Measurements from ENCODE around the gene ADCY7.
"Not testable (repeated sequence)": the region's sequence is repeated elsewhere in the genome, so short reads cannot be mapped to it uniquely, and the experiment has no call there.

The ADCY7 gene

DNA sequence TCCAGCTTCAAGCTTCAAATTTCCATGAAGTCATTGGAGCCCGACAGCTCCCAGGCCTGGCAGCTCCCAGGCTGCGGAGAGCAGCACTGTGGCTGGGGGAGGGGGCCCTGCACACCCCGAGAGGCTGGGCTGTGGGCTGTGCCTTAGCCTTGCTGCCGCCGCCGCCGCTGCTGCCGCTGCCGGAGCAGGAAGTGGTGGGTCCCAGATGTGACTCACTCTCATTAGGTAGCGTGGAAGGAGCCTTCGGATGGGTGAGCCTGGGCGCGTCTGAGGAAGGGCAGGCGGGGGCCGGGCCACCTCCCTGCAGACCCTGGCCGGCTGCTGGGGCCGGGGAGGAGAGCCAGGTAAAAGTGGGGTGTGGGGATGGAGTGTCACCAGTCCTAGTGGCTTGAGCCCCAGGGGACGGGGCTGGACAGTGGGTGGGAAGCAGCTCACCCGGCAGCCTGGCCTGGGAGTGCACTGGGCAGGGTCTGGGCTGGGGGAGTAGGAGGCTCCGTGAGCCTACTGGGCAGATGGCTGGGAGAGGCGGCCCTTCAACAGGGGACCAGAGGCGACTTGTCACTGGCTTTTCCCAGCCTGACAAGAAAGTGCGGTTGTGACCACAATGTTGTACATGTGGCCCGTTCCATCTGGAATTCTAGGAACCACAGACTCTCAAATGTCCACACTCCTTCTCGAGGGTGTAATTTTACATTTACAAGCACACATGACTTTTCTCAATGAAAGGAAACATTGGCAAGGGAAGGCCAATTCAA lies at the start of gene ADCY7:
TSS of gene ADCY7 (plus strand) at position 215 of the 755 bp plus-strand sequence. CDS start 21,629 bp downstream, outside the sequence.
- peak; percentile 79 for DNase-seq

GRCh38 chr16:50219402-50219975 lies 46.9 kb upstream of the ADCY7 start:
- no peak for DNase-seq

- no peak for DNase-seq
Measured at GRCh38 chr16:50224286-50224685, 42.1 kb upstream of the ADCY7 start.

GRCh38 chr16:50227120-50227519 lies 39.2 kb upstream of the ADCY7 start:
- DNase-seq = no peak

DNA sequence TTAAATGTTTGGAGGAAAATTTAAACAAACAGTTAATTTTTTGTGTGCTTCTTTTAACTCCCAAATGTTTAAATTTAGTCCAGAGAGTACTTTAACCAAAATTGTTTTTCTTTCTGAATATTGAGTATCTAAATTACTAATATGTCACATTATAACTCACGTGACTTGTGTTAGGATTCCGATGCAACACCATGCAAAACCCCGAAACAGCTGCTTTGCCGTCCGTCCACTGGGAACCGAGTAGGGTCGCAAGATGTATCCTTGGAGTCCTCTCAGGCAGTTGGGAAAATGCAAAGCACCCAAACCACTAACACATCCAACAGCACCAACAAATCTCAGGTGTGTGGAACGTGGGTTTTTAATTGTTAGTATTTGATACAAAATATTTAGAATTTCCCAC lies 38.7 kb upstream of the ADCY7 start:
- no peak for DNase-seq

DNA sequence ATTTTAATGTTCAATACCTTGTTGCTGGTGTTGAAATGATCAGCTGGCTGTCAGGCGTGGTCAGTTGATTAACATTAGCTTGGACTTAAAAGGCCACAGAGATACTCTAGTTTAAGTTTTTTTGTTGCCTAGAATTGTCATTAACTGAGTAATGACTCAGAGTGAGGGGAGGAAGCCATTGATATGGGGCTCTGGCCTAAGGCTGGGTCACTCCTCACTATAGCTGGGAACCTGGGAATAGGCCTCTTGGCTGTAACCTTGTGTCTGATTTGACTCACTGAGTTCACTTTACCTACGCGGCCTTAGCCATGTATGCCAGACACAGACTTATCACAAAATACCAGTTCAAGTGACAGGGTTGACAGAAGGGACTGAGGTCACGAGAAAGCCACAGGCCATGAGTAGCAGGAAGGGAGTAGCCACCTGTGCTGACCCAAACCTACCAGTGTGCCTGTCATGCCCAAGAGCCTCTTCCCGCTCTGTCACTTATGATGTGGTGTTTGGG lies 37.9 kb upstream of the ADCY7 start:
- DNase-seq = no peak

DNA sequence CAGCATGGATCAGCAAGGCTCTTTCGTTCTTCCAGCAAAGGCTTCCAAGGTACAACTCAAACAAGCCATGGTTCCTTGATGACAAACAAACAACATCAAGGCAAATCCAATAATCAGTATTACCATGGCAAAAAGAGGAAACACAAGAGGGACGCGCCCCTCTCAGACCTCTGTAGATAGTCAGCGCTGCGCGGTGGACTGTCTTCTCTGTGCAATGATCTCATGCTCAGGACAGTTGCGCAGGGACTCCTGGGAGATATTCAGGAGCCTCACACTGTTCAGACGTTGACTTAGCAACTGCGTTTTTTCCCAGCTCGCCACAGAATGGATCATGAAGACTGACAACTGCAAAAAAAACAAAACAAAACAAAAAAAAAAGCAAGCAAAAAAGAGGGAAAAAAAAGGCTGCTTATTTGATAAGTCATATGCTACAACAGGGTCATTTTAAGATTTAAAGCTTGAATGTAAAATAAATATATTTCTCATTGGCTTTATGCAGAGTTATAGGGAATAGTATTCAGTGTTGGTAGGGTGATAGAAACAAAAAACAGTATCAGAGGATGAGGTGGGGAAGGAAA lies 37.1 kb upstream of the ADCY7 start:
- DNase-seq = no peak

DNA sequence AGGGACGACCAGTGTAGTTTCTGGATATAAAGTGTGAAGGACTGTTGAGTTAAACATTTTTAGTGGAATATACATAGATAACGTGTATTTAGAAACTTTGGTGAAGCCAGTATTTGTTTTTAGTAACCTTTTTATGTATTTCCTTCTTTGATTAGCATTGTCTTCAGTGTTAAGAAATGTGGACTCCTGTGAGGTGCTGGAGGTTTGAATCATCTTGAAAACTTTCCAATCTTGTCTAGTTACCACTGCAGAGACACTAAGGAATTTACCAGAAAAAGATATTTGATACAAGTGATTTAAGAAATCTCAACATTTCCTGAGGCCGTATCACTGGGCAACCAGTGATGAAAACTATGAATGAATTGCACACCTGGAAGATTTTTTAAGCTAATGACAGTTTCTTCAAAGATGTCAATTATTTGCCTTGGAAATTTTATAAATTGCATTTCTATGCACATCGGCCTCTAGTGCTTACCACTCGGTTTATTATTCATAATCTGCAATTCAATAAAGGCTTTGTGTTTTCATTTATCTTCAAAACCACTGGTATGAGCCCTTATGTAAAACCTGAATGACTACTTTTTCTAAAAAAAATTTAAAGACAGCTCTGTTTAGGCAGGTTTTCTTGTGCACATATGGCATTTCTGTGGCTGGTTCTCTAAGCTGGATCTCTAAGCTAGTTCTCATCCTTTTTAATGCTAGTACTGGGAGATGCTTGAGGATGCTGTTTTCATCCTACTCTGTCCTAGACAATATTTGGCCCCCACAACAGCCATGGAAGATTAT lies 31.4 kb upstream of the ADCY7 start:
- no peak for DNase-seq

DNA sequence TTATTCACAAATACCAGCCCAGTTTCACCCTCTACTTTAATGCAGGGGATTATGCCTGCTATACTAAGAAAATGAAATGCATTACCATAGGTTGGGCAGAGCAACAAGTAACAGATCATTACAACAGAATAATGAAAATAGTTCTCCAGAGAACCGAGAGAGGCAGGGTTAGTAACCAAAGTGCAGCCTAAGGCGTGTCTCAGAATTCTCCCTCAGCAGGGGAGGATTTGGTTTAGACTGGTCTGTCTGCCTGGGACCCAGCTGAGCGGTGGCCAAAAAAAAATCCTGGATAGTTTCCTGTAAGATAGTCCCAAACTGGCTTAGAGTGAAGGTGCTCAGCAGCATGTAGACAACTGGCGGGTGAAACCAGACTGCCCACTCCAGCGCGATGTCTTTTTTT lies 30.8 kb upstream of the ADCY7 start:
- no peak for DNase-seq

- no peak for DNase-seq
Measured at GRCh38 chr16:50238314-50238713, 28.0 kb upstream of the ADCY7 start.

DNA sequence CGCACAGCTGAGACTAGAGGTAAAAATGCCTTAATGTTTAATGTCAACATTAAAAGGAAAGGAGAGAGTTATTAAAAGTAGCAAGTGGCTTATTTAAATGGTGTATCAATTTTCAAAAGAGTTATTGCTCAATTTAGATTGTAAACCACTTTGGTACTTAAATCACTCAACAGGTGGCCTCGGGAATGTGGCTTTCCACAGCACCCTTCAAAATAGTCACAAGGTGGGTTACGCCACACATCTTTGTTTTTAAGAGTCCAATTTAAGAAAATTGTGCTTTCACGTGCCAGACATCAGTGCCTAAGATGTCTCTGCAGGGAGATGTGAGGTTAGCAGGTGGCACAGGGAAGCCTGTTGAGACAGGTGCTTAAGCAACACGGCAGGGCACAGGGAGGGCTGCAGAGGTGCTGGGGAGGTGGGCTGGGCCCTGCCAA lies 27.5 kb upstream of the ADCY7 start:
- DNase-seq = no peak

GRCh38 chr16:50243024-50243423 lies 23.3 kb upstream of the ADCY7 start:
- DNase-seq = not testable (repeated sequence)

GRCh38 chr16:50244140-50244503 lies 22.2 kb upstream of the ADCY7 start:
- DNase-seq = peak; percentile 64

DNA sequence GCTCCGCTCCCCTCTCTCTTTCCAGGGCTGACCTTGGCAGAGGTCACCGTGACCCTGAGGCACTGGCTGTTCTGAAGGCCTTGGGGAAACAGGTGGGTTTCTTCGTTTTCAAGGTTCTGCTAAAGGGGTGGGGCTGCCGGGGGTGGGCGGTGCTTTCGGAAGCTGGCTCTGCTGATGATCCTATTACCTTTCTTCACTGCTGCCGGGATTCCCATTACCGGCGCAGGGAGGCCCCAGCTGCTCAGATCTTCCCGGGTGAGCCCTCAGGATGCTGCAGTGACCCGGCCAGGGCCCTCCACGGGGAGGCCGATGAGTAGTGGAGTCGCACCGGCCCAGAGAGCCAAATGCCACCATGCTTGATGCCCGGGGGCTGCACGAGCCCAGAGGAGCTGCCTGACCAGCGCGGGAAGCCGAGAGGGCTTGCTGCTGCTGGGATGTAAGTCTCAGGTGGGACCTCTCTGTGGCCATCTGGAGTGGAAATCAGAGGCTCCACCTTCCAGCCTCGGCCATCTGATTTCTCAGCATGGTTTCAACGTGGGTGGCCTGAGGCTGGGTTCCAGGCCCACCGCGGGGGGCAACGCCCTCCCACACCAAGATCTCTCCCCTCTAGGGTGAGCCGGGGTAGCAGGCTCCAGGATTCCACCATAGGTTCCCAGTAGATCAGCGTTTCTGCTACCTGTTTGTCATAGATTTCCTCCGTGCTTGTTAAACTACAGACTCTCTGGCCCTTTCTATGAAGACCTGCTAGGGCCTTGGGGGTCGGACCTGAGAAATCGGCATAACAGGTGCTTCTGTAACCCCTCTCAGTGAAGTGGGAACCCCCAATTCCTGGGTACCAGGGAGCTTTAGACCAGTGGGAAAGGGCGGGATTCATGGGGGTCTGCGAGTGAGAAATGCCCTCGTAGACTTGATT lies 21.6 kb upstream of the ADCY7 start:
- no peak for DNase-seq

GRCh38 chr16:50245417-50246298 lies 20.7 kb upstream of the ADCY7 start:
- peak; percentile 52 for DNase-seq

DNA sequence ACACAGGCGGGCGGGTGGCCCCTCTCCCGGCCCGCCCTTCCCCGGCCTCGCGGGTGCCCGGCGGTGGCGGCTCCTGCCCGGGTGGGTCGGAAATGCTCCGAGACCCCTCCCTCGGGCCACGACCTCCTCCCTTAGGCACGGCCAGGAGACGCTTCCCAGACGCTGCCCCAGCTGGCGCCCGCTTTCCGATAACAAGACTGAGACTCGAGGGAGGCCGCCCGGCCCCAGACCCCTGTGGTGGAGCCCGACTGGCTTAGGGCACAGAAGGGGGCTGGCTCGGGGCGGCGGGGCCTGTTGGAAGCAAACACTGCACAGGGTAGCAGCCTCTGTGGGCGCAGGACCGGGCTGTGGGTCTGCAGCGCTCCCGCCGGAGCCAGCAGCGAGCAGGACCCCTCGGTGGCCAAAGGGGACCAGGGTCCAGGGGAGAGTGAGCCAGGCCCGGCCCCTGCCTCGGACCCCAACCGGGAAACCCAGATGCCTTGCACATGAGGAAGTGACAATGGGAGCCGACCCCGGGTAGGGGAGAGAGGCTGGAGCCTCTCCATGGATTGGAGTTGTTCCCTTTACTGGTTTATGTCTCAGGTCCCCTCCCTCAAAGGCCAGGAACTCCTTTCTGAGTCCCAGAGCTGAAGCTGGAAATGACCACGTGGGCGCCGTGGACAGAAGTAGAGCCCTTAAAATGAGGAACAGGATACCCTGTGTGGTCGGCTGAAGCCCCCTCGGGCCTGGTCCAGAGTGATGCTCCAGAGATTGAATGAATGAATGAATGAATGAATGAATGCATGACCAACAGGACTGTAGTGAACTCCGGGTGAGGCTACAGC lies 19.8 kb upstream of the ADCY7 start:
- no peak for DNase-seq

DNA sequence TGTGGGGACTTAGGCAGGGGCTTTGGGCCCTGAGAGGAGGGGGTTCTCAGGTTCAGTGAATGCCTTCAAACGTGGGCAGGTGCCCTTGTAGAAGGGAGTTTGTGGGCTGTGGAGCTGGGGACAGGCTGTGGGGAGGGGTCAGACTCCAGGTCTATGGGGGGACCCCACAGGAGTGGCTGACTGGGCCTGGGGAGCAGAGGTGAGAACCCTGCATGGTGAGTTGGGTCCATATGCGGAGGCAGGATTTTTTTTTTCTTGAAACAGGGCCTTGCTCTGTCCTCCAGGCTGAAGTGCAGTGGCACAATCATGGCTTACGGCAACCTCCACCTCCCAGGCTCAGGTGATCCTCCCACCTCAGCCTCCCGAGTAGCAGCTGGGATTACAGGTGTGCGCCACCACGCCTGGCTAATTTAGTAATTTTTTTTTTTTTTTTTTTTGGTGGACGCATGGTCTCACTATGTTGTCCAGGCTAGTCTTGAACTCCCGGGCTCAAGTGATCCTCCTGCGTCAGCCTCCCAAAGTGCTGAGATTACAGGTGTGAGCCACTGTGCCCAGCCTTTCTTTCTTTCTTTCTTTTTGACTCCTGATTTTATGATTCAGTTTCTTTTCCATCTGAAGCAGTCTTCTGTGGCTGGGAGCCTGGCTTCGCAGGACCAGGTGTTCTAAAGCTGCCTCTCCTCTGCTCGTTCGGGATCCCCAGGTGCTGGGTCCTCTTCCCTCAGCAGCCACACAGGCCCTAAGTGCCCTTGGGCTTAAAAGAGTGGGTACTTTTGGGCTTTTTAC lies 19.0 kb upstream of the ADCY7 start:
- DNase-seq = no peak

GRCh38 chr16:50247906-50248608 lies 18.3 kb upstream of the ADCY7 start:
- no peak for DNase-seq

DNA sequence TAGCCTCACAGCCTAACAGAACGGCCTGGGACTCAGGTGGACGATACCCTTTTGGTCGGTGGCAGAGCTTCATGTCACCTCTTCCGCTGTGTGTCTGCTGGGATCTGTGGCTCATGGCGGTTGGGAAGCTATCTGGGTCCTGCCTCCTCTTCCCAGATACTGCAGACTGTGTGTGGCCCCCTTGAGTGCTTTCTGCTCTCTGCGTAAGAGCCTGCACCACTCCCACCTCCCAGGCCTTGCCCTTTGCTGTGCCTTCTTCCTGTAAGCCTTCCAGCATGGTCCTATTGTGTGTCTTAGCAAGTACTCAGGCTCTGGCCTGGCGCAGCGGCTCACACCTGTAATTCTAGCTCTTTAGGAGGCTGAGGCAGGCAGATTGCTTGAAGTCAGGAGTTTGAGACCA lies 17.5 kb upstream of the ADCY7 start:
- DNase-seq = no peak
